H9 (cell line): Measurements from ENCODE around the gene SLC22A6. TPM values are rescaled to one million over a fixed set of nuclear protein-coding genes. Genes with fewer than 3 reads are reported as not detected.

Experiments
- DNase-seq: peaks from one replicate; pipeline ENCODE4 v3.0.0-alpha.2; 2017
- H2AFZ ChIP-seq: one replicate; pipeline ENCODE4 v1.6.1; 2013; ENCODE audit warnings: mild to moderate bottlenecking, low read length, control low read depth, moderate library complexity
- H2AK5ac ChIP-seq: 2 replicates; pipeline ENCODE4 v1.6.1; 2013; ENCODE audit warnings: low read length, control low read depth, mixed read lengths; ENCODE audit not compliant: insufficient read length
- H2BK120ac ChIP-seq: one replicate; pipeline ENCODE4 v1.6.1; 2013; ENCODE audit warnings: low read depth, mild to moderate bottlenecking, low read length, control low read depth, inconsistent platforms; ENCODE audit not compliant: poor library complexity, severe bottlenecking
- H2BK12ac ChIP-seq: 2 replicates; pipeline ENCODE4 v1.6.1; 2013; ENCODE audit warnings: low read length, control low read depth, mixed read lengths, low read depth; ENCODE audit not compliant: insufficient read length
- H2BK15ac ChIP-seq: 2 replicates; pipeline ENCODE4 v1.6.1; 2013; ENCODE audit warnings: low read depth, low read length, control low read depth
- H2BK20ac ChIP-seq: one replicate; pipeline ENCODE4 v1.6.1; 2013; ENCODE audit warnings: low read depth, mild to moderate bottlenecking, low read length, control low read depth, inconsistent platforms; ENCODE audit not compliant: poor library complexity, severe bottlenecking
- H2BK5ac ChIP-seq: 2 replicates; pipeline ENCODE4 v1.6.1; 2013; ENCODE audit warnings: low read length, control low read depth, mixed read lengths; ENCODE audit not compliant: insufficient read length
- H3K14ac ChIP-seq: 2 replicates; pipeline ENCODE4 v1.6.1; 2013; ENCODE audit warnings: low read length, control low read depth; ENCODE audit not compliant: insufficient read depth
- H3K18ac ChIP-seq: 2 replicates; pipeline ENCODE4 v1.6.1; 2013; ENCODE audit warnings: low read depth, mild to moderate bottlenecking, mixed read lengths, low read length, control low read depth; ENCODE audit not compliant: insufficient read length
- H3K23ac ChIP-seq: 2 replicates; pipeline ENCODE4 v1.6.1; 2013; ENCODE audit warnings: low read length, control low read depth, mixed read lengths, low read depth; ENCODE audit not compliant: insufficient read length
- H3K23me2 ChIP-seq: 2 replicates; pipeline ENCODE4 v1.6.1; 2013; ENCODE audit warnings: low read depth, mild to moderate bottlenecking, mixed read lengths, low read length, control low read depth; ENCODE audit not compliant: insufficient read length, poor library complexity, severe bottlenecking
- H3K27ac ChIP-seq: 2 replicates; pipeline ENCODE4 v1.5.1; 2013; ENCODE audit warnings: low read length, control low read depth, mixed read lengths, low read depth; ENCODE audit not compliant: insufficient read length
- H3K27me3 ChIP-seq: 2 replicates; pipeline ENCODE4 v1.6.1; 2013; ENCODE audit warnings: low read length, control low read depth, inconsistent platforms; ENCODE audit not compliant: insufficient read depth
- H3K4ac ChIP-seq: 2 replicates; pipeline ENCODE4 v1.6.1; 2013; ENCODE audit warnings: low read depth, mild to moderate bottlenecking, control low read depth, inconsistent platforms, low read length, moderate library complexity
- H3K4me1 ChIP-seq: 2 replicates; pipeline ENCODE4 v1.6.1; 2013; ENCODE audit warnings: low read length, control low read depth, inconsistent platforms; ENCODE audit not compliant: insufficient read depth
- H3K4me2 ChIP-seq: 2 replicates; pipeline ENCODE4 v1.6.1; 2013; ENCODE audit warnings: low read length, control low read depth, mixed read lengths; ENCODE audit not compliant: insufficient read length, insufficient read depth
- H3K56ac ChIP-seq: 2 replicates; pipeline ENCODE4 v1.6.1; 2013; ENCODE audit warnings: low read depth, mild to moderate bottlenecking, mixed read lengths, low read length, control low read depth; ENCODE audit not compliant: insufficient read length
- H3K79me1 ChIP-seq: 2 replicates; pipeline ENCODE4 v1.6.1; 2013; ENCODE audit warnings: low read depth, mild to moderate bottlenecking, moderate library complexity, low read length, control low read depth, inconsistent platforms; ENCODE audit not compliant: insufficient read depth, poor library complexity, severe bottlenecking
- H3K79me2 ChIP-seq: 2 replicates; pipeline ENCODE4 v1.6.1; 2013; ENCODE audit warnings: low read length, control low read depth, inconsistent platforms; ENCODE audit not compliant: insufficient read depth
- H3K9ac ChIP-seq: 2 replicates; pipeline ENCODE4 v1.6.1; 2013; ENCODE audit warnings: low read length, control low read depth, mixed read lengths; ENCODE audit not compliant: insufficient read length; ENCODE audit errors: extremely low read depth
- H3K9me3 ChIP-seq: one replicate; pipeline ENCODE4 v1.6.1; 2013; ENCODE audit warnings: low read depth, low read length, inconsistent platforms; ENCODE audit not compliant: control insufficient read depth
- H3T11ph ChIP-seq: one replicate; pipeline ENCODE4 v1.6.1; 2013; ENCODE audit warnings: mild to moderate bottlenecking, low read length, control low read depth, inconsistent platforms
- H4K20me1 ChIP-seq: one replicate; pipeline ENCODE4 v1.6.1; 2013; ENCODE audit not compliant: control insufficient read depth, insufficient read length, insufficient read depth
- H4K5ac ChIP-seq: 2 replicates; pipeline ENCODE4 v1.6.1; 2013; ENCODE audit warnings: low read depth, mild to moderate bottlenecking, mixed read lengths, low read length, control low read depth; ENCODE audit not compliant: insufficient read length
- H4K8ac ChIP-seq: replicated peaks from 2 replicates; pipeline ENCODE4 v1.6.1; 2013; ENCODE audit warnings: low read length, control low read depth, mixed read lengths, low read depth; ENCODE audit not compliant: insufficient read length
- H4K91ac ChIP-seq: 2 replicates; pipeline ENCODE4 v1.6.1; 2013; ENCODE audit warnings: low read depth, mild to moderate bottlenecking, moderate library complexity, mixed read lengths, low read length, control low read depth; ENCODE audit not compliant: insufficient read length
- H3K27ac Mint-ChIP-seq, 3 experiments: 2 replicates in 2 of 3; 3 replicates in 1 of 3; pipeline ENCODE4 v1.8.0; 2020 to 2021; ENCODE audit warnings: mixed read lengths in 3 of 3, mild to moderate bottlenecking in 1 of 3, moderate library complexity in 1 of 3
- H3K27me3 Mint-ChIP-seq: 2 replicates; pipeline ENCODE4 v1.8.0; 2021; ENCODE audit warnings: low read depth, mild to moderate bottlenecking, moderate library complexity, mixed read lengths
- H3K36me3 Mint-ChIP-seq, 3 experiments: 2 replicates in 2 of 3; 3 replicates in 1 of 3; pipeline ENCODE4 v1.8.0; 2020 to 2021; ENCODE audit warnings: low read depth in 3 of 3, mixed read lengths in 3 of 3; ENCODE audit not compliant: insufficient read depth in 1 of 3
- H3K4me1 Mint-ChIP-seq, 2 experiments: 2 replicates each; pipeline ENCODE4 v1.8.0; 2020; ENCODE audit warnings: mixed read lengths in 2 of 2
- H3K4me3 Mint-ChIP-seq, 2 experiments: 2 replicates in 1 of 2; 3 replicates in 1 of 2; pipeline ENCODE4 v1.8.0; 2020 to 2021; ENCODE audit warnings: mild to moderate bottlenecking in 2 of 2, mixed read lengths in 2 of 2, moderate library complexity in 1 of 2
- H3K9me3 Mint-ChIP-seq, 2 experiments: 2 replicates in 1 of 2; 3 replicates in 1 of 2; pipeline ENCODE4 v1.8.0; 2020; ENCODE audit warnings: mild to moderate bottlenecking in 2 of 2, mixed read lengths in 2 of 2, moderate library complexity in 1 of 2
- WGBS: extraction: QIAGEN DNeasy Blood & Tissue Kit; methylation state at CpG from one replicate; pipeline ENCODE4 v1.1.7; 2013; ENCODE audit warnings: missing lambda C conversion rate, low lambda C conversion rate, mixed read lengths; ENCODE audit not compliant: insufficient read length; ENCODE audit errors: extremely low coverage; 5-methylcytosine and 5-hydroxymethylcytosine counted together
- total RNA-seq: library from RNA; stranded (reverse); gene quantifications from 2 replicates; pipeline ENCODE4 v1.2.1, GENCODE V29; 2021
- TF ChIP-seq, protein P1 (sequence below): fragments of 200-600 bp; sonication (generic); conservative IDR thresholded peaks from 3 replicates; pipeline ENCODE4 v1.8.0; 2021; ENCODE audit warnings: antibody characterized with exemption, mild to moderate bottlenecking

The SLC22A6 gene
- total RNA-seq, 1 experiment from 2014 or later, result not detected

DNA sequence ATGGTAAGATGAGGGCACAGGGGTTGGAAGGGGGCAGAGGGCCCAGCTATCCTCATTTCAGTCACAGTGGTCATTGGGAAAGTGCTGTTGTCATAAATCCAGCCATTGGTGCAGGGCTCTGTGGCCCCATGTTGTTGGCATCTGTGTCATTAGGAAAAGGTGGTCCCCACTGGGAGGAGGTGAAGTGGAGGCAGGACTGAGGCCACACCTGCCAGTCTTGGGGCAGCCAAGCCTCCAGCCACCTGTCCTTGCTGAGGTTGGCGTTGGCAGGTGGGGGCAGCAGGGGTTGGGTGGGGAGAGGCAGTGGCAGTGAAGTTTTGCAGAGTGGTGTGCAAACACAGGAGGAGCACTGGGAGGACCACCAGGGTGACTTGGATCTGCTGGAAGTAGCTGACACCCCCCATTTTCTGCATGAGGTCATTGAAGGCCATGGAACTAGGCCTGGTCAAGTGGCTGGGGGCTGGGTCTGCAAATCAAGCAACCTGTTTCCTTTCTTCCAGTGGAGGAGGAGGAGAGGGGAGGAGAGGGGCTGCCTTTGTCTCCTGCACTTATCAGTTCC lies 25.3 kb downstream of the SLC22A6 start:
- Histone ChIP-seq H3K56ac (no peak overlapping the region), H3K79me2 (no peaks in the 10 kb centered on the region), H3K23me2 (no peaks in the 10 kb centered on the region), H3K27me3 (no peaks in the 10 kb centered on the region), H3K4me1 (no peaks in the 10 kb centered on the region), H3K23ac (no peak overlapping the region), H4K8ac (no peak overlapping the region), H3K4ac (no peak overlapping the region), H2BK120ac (no peak overlapping the region), H3K27ac (no peak overlapping the region), H2BK15ac (no peak overlapping the region), H3K18ac (no peak overlapping the region), H3K9ac (no peak overlapping the region), H3K4me2 (no peak overlapping the region), H2BK12ac (no peak overlapping the region), H2BK20ac (no peak overlapping the region), H3K79me1 (no peaks in the 10 kb centered on the region), H3T11ph (no peak overlapping the region), H4K5ac (no peak overlapping the region), H2AK5ac (no peak overlapping the region), H4K20me1 (no peaks in the 10 kb centered on the region), H2AFZ (no peak overlapping the region), H3K14ac (no peak overlapping the region), H4K91ac (no peak overlapping the region), H2BK5ac (no peak overlapping the region), H3K9me3 (no peaks in the 10 kb centered on the region)
- H3K4me1 Mint-ChIP-seq, result peaks cover 8 to 11% of the 10 kb centered on the region in 2 experiments
- H3K9me3 Mint-ChIP-seq, result no peaks in the 10 kb centered on the region
- H3K27ac Mint-ChIP-seq, result no peak overlapping the region
- no peak for DNase-seq
- no CpG with 5 or more reads among the region's 1 CpG for WGBS
- H3K4me3 Mint-ChIP-seq, result no peak overlapping the region
- TF ChIP-seq, protein P1, sequence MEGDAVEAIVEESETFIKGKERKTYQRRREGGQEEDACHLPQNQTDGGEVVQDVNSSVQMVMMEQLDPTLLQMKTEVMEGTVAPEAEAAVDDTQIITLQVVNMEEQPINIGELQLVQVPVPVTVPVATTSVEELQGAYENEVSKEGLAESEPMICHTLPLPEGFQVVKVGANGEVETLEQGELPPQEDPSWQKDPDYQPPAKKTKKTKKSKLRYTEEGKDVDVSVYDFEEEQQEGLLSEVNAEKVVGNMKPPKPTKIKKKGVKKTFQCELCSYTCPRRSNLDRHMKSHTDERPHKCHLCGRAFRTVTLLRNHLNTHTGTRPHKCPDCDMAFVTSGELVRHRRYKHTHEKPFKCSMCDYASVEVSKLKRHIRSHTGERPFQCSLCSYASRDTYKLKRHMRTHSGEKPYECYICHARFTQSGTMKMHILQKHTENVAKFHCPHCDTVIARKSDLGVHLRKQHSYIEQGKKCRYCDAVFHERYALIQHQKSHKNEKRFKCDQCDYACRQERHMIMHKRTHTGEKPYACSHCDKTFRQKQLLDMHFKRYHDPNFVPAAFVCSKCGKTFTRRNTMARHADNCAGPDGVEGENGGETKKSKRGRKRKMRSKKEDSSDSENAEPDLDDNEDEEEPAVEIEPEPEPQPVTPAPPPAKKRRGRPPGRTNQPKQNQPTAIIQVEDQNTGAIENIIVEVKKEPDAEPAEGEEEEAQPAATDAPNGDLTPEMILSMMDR, result no peak
- H3K36me3 Mint-ChIP-seq, result no peaks in the 10 kb centered on the region
- peaks cover 4% of the 10 kb centered on the region; the same call in 1 of the 2 replicates for H3K27me3 Mint-ChIP-seq
